Head of caudate nucleus (tissue), 42 donors: ENCODE data around the gene TMEM272.
"Not testable (repeated sequence)": the region's sequence is repeated elsewhere in the genome, so short reads cannot be mapped to it uniquely, and the experiment has no call there.

ENCODE experiments used
- DNase-seq, 42 donors: peaks; one replicate each; pipeline versions ENCODE4 v3.0.0 to v3.0.0-alpha.2; 2020 to 2021; ENCODE audit warnings: mixed read lengths in 7 of 42
- intact Hi-C: fragments of 100-400 bp; cut with DNase I; formaldehyde crosslinking; loops from one replicate; pipeline ENCODE4 v1.15.0; 2022

The TMEM272 gene

GRCh38 chr13:51828730-51829567 is 16.0 kb downstream of the TMEM272 start:
- peak in 2 of 42 donors; percentile 1 to 6 for DNase-seq
- intact Hi-C loops, result no loop called here

DNA sequence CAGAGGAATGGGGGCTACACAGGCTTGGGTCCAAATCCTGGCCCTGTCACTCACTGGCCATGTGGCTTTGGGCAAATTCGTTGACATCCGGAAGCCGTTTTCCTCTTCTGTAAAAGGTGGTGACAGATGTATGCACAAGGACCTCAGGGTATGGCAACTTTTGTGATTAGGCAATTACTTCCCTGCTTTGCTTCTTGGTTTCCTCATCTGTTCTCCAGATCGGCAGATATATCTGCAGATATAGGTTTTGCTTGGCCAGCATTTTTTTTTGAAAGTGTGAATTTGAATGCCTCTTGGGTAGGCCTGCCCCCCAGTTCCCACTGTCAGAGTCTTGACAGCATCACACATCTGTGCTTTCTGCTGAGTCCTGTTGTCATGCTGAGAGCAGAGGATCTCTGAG is 17.7 kb downstream of the TMEM272 start:
- peak in 2 of 42 donors; percentile 21 to 22 for DNase-seq
- intact Hi-C loops, result no loop called here

GRCh38 chr13:51826606-51827005 is 18.4 kb downstream of the TMEM272 start:
- DNase-seq, result peak in 3 of 42 donors; percentile 28 to 48 (median 33)
- intact Hi-C loops, result no loop called here

DNA sequence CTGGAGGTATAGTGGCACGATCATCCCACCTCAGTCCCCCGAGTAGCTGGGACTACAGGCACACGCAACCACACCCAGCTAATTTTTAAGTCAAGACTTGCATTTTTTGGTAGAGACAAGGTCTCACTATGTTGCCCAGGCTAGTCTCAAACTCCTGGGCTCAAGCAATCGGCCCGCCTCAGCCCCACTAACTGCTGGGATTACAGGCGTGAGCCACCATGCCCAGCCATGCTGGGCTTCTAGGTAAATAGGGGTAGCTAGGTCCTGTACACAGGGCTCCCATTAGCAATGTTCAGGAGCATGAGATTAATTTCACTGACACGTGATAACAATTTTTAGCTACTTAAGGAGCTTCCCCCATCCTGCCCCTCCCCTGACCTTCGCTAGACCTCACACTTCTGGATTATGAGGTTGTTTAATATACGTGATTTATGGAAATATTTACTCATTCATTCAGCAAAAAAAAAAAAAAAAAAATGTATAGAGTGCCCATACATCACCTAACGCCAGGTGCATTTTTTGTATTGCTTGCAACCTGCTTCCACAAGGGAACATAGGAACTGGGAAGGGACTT is 19.2 kb downstream of the TMEM272 start:
- intact Hi-C loops, result no loop called here
- DNase-seq, result no peak

- intact Hi-C loops, result no loop called here
- DNase-seq, result no peak
Observed at GRCh38 chr13:51825165-51825592, 19.8 kb downstream of the TMEM272 start.

GRCh38 chr13:51824712-51825111 is 20.3 kb downstream of the TMEM272 start:
- peak in 1 of 42 donors; percentile 24 for DNase-seq
- intact Hi-C loops, result not testable (repeated sequence)

GRCh38 chr13:51823863-51824262 is 21.1 kb downstream of the TMEM272 start:
- no peak for DNase-seq
- intact Hi-C loops, result no loop called here

DNA sequence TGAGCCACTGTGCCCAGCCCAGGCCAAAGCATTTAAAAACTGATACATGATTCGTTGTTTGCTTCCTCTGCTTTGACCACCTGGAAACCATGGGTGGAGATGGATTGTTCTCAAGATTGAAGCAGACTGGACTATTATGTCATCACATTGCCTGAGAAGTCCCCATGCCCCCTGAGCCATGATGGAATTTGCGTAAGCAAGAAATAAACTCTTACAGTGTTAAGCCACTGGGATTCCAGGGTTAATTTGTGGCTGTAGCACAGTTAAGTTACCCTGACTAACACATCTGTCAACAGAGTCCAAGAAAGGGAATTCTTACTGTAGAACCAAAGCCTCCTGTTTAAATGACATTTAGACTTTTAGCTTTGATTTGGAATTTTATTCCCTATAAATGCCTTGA is 21.6 kb downstream of the TMEM272 start:
- intact Hi-C loops, result no loop called here
- DNase-seq, result no peak

- intact Hi-C loops, result no loop called here
- DNase-seq, result no peak
Observed at GRCh38 chr13:51822106-51822815, 22.7 kb downstream of the TMEM272 start.

DNA sequence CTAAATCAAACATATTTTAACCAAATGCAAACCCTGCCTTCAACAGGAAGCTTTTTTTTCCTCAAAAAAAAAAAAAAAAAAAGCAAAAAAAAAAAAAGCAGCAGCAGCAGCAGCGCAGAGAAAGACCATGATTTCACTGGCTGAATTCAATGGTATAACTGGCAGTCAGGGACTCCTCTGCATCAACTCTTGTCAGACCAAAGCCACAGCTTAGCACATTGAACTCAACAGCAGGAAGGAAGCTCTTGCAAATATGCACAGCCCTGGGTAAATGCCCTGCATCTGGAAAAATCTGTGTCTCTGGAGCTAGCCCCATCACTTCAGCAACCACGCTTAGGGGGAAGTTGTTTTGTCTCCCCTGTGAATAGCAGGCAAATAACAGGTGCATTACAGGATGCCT is 23.4 kb downstream of the TMEM272 start:
- no peak for DNase-seq
- intact Hi-C loops, result no loop called here

DNA sequence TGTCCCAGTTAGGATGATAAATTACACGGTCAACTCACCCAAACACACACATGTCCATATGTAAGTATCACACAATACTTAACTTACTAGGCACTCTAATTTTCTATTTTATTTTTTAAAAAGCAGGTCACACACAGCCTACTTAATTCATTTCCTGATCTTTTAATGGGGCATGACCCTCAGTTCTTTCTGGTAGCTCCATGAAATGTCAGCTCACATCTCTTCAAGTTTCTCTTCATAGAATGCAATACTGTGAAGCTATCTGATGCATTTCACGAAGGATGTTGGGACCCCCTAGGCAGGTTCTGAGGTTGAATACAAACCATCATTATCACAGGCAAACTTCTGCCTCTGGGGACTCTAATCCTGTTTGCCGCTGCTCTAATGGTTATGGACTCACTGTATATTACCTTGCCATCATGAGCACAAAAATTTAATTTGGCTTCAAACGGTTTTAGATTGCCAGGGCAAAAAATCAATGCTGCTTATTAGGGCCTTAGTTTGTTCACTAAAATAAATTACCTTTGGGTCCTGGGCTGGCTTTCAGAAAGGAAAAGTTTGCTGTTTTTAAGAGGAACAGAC is 24.9 kb downstream of the TMEM272 start:
- no peak for DNase-seq
- intact Hi-C loops, result no loop called here

- intact Hi-C loops, result loop anchor here (10.0 kb wide), 1 partner anchor 315 kb away; no protein-coding TSS in a partner anchor
- DNase-seq, result no peak
Observed at GRCh38 chr13:51819544-51819943, 25.4 kb downstream of the TMEM272 start.

GRCh38 chr13:51818781-51819511 is 26.0 kb downstream of the TMEM272 start:
- peak in 17 of 42 donors; percentile 20 to 72 (median 45) for DNase-seq
- intact Hi-C loops, result loop anchor here (10.0 kb wide), 1 partner anchor 316 kb away; no protein-coding TSS in a partner anchor

DNA sequence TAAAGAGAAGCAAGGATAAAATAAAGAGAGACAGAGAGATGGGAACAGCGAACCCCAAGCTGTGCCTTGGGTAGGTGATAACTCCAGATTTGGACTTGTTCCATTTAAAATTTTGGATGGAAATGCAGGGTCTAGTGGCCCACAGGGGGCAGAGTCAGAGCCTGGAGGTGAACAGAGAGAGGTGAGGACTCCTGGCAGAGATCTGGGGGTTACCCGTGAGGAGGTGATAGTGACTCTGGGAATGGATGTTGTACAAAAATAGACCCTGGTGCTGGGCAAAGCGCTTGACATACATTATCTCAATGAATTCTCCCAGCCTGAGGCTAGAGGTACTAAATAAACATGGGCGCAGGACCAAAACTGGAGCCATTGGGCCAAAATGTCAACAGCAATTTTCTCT is 26.7 kb downstream of the TMEM272 start:
- intact Hi-C loops, result loop anchor here (10.0 kb wide), 1 partner anchor 317 kb away; no protein-coding TSS in a partner anchor
- no peak for DNase-seq

- intact Hi-C loops, result loop anchor here (10.0 kb wide), 1 partner anchor 317 kb away; no protein-coding TSS in a partner anchor
- no peak for DNase-seq
Observed at GRCh38 chr13:51817717-51818116, 27.3 kb downstream of the TMEM272 start.

DNA sequence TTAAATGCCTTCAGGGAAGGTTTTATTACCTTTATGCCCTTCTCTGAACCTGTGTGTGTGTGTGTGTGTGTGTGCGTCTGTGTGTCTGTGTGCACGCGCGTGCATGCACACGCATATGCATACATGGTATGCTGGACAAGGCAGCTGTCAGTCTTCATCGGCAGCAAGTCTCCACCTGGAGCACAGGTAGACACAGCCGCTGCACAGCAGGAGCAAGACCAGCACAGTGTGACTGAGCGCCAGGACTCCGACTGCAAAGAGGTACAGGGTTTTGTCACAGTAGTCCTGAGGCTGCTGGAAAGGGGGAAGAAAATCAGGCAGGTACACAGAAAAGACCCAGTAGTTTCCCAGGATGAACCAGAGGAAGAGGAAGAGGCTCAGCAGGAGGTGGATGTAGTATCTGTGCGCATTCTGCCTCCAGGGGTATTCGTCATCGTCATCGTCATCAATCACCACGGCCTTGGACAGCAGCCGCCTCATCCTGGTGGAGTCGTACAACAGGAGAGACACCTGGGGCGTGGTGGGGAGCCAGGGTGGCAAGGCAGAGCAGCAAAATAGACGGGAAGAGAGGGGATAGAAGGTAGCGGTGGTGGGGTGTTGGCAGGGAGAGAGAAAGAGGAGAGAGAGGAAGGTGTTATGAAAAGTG is 28.2 kb downstream of the TMEM272 start:
- intact Hi-C loops, result loop anchor here (10.0 kb wide), 1 partner anchor 318 kb away; no protein-coding TSS in a partner anchor
- no peak for DNase-seq

DNA sequence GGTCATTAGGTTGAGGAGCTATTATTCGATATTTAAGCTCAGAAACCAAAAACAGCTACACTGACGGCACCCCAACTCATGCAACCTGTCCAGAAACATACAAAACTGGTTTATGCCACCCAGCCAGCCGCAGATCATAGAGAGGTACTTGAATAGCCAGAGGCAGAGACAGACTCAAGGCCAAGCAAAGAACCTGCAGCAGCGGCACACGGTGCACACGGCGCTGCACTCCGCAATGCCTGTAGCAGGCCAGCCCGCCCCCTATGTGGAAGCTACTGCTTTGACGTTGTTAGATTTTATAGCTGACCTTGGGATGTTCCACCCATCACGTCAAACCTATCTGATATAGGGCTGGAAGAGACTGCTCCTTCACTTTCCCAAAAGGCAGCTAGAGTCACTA is 29.1 kb downstream of the TMEM272 start:
- no peak for DNase-seq
- intact Hi-C loops, result loop anchor here (10.0 kb wide), 1 partner anchor 319 kb away; no protein-coding TSS in a partner anchor
